GM18867 (cell line): ENCODE results near the gene LRCOL1.

Experiments used
- ATAC-seq: cut with Tn5 transposase; IDR thresholded peaks from one replicate; pipeline ENCODE4 v1.9.1; 2021; ENCODE audit warnings: mild to moderate bottlenecking, moderate library complexity; ENCODE audit not compliant: unreplicated experiment

LRCOL1 gene

GRCh38 chr12:132637811-132638210 is 27.4 kb upstream of the LRCOL1 start:
- ATAC-seq = no peak

GRCh38 chr12:132635076-132635955 is 24.9 kb upstream of the LRCOL1 start:
- no peak for ATAC-seq

GRCh38 chr12:132634411-132634990 is 24.1 kb upstream of the LRCOL1 start:
- no peak for ATAC-seq

- no peak for ATAC-seq
These were observed 23.5 kb upstream of the LRCOL1 start for GRCh38 chr12:132633901-132634300.

GRCh38 chr12:132633398-132633797 is 23.0 kb upstream of the LRCOL1 start:
- no peak for ATAC-seq

GRCh38 chr12:132632521-132633228 is 22.3 kb upstream of the LRCOL1 start:
- ATAC-seq = no peak

- no peak for ATAC-seq
These were observed 21.3 kb upstream of the LRCOL1 start for GRCh38 chr12:132631666-132632065.

- ATAC-seq = no peak
These were observed 20.3 kb upstream of the LRCOL1 start for GRCh38 chr12:132630672-132631071.

- no peak for ATAC-seq
These were observed 18.9 kb upstream of the LRCOL1 start for GRCh38 chr12:132629330-132629729.

GRCh38 chr12:132625731-132626430 is 15.5 kb upstream of the LRCOL1 start:
- ATAC-seq = no peak

GRCh38 chr12:132624910-132625630 is 14.7 kb upstream of the LRCOL1 start:
- ATAC-seq = no peak

GRCh38 chr12:132624186-132624855 is 13.9 kb upstream of the LRCOL1 start:
- ATAC-seq = no peak

GRCh38 chr12:132623072-132623869 is 12.9 kb upstream of the LRCOL1 start:
- no peak for ATAC-seq

GRCh38 chr12:132622437-132623071 is 12.2 kb upstream of the LRCOL1 start:
- ATAC-seq = no peak

GRCh38 chr12:132621657-132622435 is 11.5 kb upstream of the LRCOL1 start:
- no peak for ATAC-seq

- ATAC-seq = no peak
These were observed 10.7 kb upstream of the LRCOL1 start for GRCh38 chr12:132620899-132621656.
